MCF 10A (cell line): Measurements from ENCODE around the gene FPR2. TPM values are rescaled to one million over a fixed set of nuclear protein-coding genes. Genes with fewer than 3 reads are reported as not detected.

Experiments used
- BruUV-seq: library from RNA; stranded (reverse); fragments of 400-500 nt; replicated peaks from 2 replicates; lab custom pipeline; 2021; lab: Mats Ljungman, UMichigan
- CTCF ChIA-PET: fragments of 300-600 bp; sonication (Branson Sonifier 250); formaldehyde crosslinking; extraction: SDS; loops from one replicate; lab custom pipeline; 2021; ENCODE audit warnings: antibody characterized with exemption, inconsistent platforms; lab: Yijun Ruan, JAX
- POLR2A ChIA-PET: fragments of 300-600, 350-650 bp; sonication (Branson Sonifier 250); formaldehyde crosslinking; extraction: SDS; loops from one replicate; lab custom pipeline; 2020; ENCODE audit warnings: antibody characterized with exemption, inconsistent platforms; lab: Yijun Ruan, JAX
- DNase-seq: peaks from one replicate; pipeline ENCODE4 v3.0.0-alpha.2; 2018; ENCODE audit not compliant: unreplicated experiment
- H3K27ac Mint-ChIP-seq: one replicate; pipeline ENCODE4 v1.8.0; 2022; ENCODE audit warnings: mild to moderate bottlenecking, low read depth, mixed read lengths; ENCODE audit not compliant: unreplicated experiment
- H3K27me3 Mint-ChIP-seq: one replicate; pipeline ENCODE4 v1.8.0; 2022; ENCODE audit warnings: mixed read lengths; ENCODE audit not compliant: insufficient read depth, unreplicated experiment
- H3K36me3 Mint-ChIP-seq: one replicate; pipeline ENCODE4 v1.8.0; 2022; ENCODE audit warnings: mild to moderate bottlenecking, moderate library complexity, mixed read lengths; ENCODE audit not compliant: insufficient read depth, unreplicated experiment
- H3K4me1 Mint-ChIP-seq: one replicate; pipeline ENCODE4 v1.8.0; 2022; ENCODE audit warnings: mixed read lengths; ENCODE audit not compliant: insufficient read depth, unreplicated experiment
- H3K4me3 Mint-ChIP-seq: one replicate; pipeline ENCODE4 v1.8.0; 2022; ENCODE audit warnings: mild to moderate bottlenecking, moderate library complexity, mixed read lengths; ENCODE audit not compliant: unreplicated experiment
- H3K9me3 Mint-ChIP-seq: one replicate; pipeline ENCODE4 v1.8.0; 2022; ENCODE audit warnings: mixed read lengths; ENCODE audit not compliant: unreplicated experiment
- CTCF ChIP-seq: fragments of 200-600 bp; IDR thresholded peaks from one replicate; pipeline ENCODE4 v1.8.0; 2022; ENCODE audit warnings: antibody characterized with exemption, mild to moderate bottlenecking; ENCODE audit not compliant: unreplicated experiment
- intact Hi-C: fragments of 100-400 bp; cut with micrococcal nuclease; formaldehyde crosslinking; loops from 2 replicates; pipeline ENCODE4 v1.14.1; 2022
- total RNA-seq: library from RNA; stranded (reverse); gene quantifications from 2 replicates; pipeline ENCODE4 v1.2.3, GENCODE V29; 2022

Gene FPR2
- total RNA-seq, 1 experiment from 2014 or later: not detected

DNA sequence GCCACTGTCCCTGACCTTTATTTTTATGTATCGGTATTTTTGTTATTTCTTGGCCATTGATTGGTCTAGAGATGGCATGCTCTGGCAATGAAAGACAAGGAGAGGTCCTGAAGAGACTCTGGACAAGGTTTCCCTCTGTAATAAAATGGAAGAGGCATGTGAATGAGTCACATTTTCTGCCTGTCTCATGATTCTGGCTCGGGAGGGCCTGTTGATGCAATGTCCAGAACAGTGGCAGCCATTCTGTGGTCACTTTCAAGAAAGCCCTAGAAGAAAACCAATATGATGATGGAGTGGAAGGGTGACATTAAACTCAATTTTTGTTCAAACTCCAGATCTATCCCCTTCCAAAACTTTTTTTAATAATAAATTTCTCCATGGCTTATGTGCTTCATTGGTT, 32.0 kb downstream of the FPR2 start:
- intact Hi-C loops: loop anchor here (10.0 kb wide), 1 partner anchor 688 kb away; the partner anchor contains the start of gene CTU1
- CTCF ChIA-PET: interaction anchor here (0.7 to 0.8 kb wide), 2 partner anchors 83 to 86 kb away, joined by 3 to 5 read pairs; no protein-coding TSS in a partner anchor
- no peak overlapping the region for H3K27ac Mint-ChIP-seq
- H3K9me3 Mint-ChIP-seq: peaks cover 11% of the 10 kb centered on the region
- POLR2A ChIA-PET: interaction anchor here (0.8 kb wide), 1 partner anchor 41 kb away, joined by 4 read pairs; the partner anchor contains the start of gene FPR1
- no peak overlapping the region for H3K4me3 Mint-ChIP-seq
- peaks cover 5% of the 10 kb centered on the region for H3K4me1 Mint-ChIP-seq
- no peak for DNase-seq
- H3K27me3 Mint-ChIP-seq: no peaks in the 10 kb centered on the region
- no peak for TF ChIP-seq CTCF
- no TSS peak for BruUV-seq
- no peaks in the 10 kb centered on the region for H3K36me3 Mint-ChIP-seq

DNA sequence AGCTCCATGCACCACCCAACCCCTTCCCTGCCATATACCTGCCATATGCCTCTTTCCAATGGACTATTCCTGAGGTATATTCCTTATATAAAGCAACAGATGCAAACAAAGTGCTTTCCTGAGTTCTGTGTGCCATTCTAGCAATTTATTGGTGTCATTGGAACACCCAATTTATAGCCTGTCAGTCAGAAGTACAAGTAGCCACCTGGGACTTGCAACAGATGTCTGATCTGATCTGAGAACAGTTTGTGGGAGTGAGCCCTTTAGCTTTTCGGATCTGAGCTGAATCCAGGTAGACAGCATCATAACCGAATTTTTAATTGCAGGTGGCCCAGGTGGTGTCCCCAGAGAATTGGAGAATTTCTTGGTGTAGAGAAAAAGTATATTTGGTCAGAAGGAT, 33.0 kb downstream of the FPR2 start:
- Mint-ChIP-seq H3K4me1 (peaks cover 6% of the 10 kb centered on the region), H3K27ac (no peak overlapping the region), H3K27me3 (no peaks in the 10 kb centered on the region), H3K9me3 (peaks cover 11% of the 10 kb centered on the region), H3K4me3 (no peak overlapping the region), H3K36me3 (no peaks in the 10 kb centered on the region)
- ChIA-PET POLR2A (interaction anchor here (0.9 kb wide), 1 partner anchor 12 kb away, joined by 3 read pairs; no protein-coding TSS in a partner anchor), CTCF (interaction anchor here (1.0 kb wide), 1 partner anchor 137 kb away, joined by 4 read pairs; no protein-coding TSS in a partner anchor)
- BruUV-seq: no TSS peak
- intact Hi-C loops: loop anchor here (10.0 kb wide), 1 partner anchor 689 kb away; the partner anchor contains the start of gene CTU1
- TF ChIP-seq CTCF: no peak
- DNase-seq: no peak

GRCh38 chr19:51794885-51795490, 34.0 kb downstream of the FPR2 start, which contains the start of gene FPR3:
Gene FPR3 (plus strand): TSS chr19:51795157. CDS start chr19:51823749, 28,592 bp downstream.
- H3K9me3 Mint-ChIP-seq: peaks cover 11% of the 10 kb centered on the region
- no peaks in the 10 kb centered on the region for H3K27me3 Mint-ChIP-seq
- no peak within 1 kb of the TSS for H3K4me3 Mint-ChIP-seq
- H3K4me1 Mint-ChIP-seq: peaks cover 13% of the 10 kb centered on the region
- BruUV-seq: no TSS peak
- no peak within 1 kb of the TSS for H3K27ac Mint-ChIP-seq
- POLR2A ChIA-PET: no interaction called here
- intact Hi-C loops: loop anchor here (10.0 kb wide), 1 partner anchor 690 kb away; the partner anchor contains the start of gene CTU1
- no peak for DNase-seq
- no peaks in the 10 kb centered on the region for H3K36me3 Mint-ChIP-seq
- CTCF ChIA-PET: interaction anchor here (0.6 to 2.2 kb wide), 3 partner anchors 10 to 17 kb away, joined by 3 to 11 read pairs (median 7); no protein-coding TSS in a partner anchor
- no peak for TF ChIP-seq CTCF

- no peak overlapping the region for H3K27ac Mint-ChIP-seq
- intact Hi-C loops: loop anchor here (10.0 kb wide), 1 partner anchor 691 kb away; the partner anchor contains the start of gene CTU1
- DNase-seq: no peak
- peaks cover 16% of the 10 kb centered on the region for H3K4me1 Mint-ChIP-seq
- H3K9me3 Mint-ChIP-seq: peaks cover 11% of the 10 kb centered on the region
- H3K4me3 Mint-ChIP-seq: no peak overlapping the region
- TF ChIP-seq CTCF: no peak
- no peaks in the 10 kb centered on the region for H3K27me3 Mint-ChIP-seq
- ChIA-PET CTCF (interaction anchor here (0.5 to 2.2 kb wide), 5 partner anchors 10 to 215 kb away, joined by 4 to 11 read pairs (median 4); no protein-coding TSS in a partner anchor), POLR2A (interaction anchor here (0.5 to 1.1 kb wide), 2 partner anchors 12 to 96 kb away, joined by 3 to 4 read pairs; no protein-coding TSS in a partner anchor)
- no TSS peak for BruUV-seq
- H3K36me3 Mint-ChIP-seq: no peaks in the 10 kb centered on the region
These were observed 35.3 kb downstream of the FPR2 start for GRCh38 chr19:51796195-51796679.
